ENCODE results near the gene TNNT1. TPM values are rescaled to one million over a fixed set of nuclear protein-coding genes. Genes with fewer than 3 reads are reported as not detected.

The TNNT1 gene
- polyA plus RNA-seq, 3 donors = 0.90 to 16.5 (median 1.4) TPM

GRCh38 chr19:55147545-55148251, 1.3 kb downstream of the TNNT1 start:
- WGBS, 3 donors = 30 to 39% (median 32%) methylated on average over 8 to 9 of the region's 9 CpGs
- no peak overlapping the region for H3K27ac ChIP-seq (ENCODE audit: low read depth, low read length)

DNA sequence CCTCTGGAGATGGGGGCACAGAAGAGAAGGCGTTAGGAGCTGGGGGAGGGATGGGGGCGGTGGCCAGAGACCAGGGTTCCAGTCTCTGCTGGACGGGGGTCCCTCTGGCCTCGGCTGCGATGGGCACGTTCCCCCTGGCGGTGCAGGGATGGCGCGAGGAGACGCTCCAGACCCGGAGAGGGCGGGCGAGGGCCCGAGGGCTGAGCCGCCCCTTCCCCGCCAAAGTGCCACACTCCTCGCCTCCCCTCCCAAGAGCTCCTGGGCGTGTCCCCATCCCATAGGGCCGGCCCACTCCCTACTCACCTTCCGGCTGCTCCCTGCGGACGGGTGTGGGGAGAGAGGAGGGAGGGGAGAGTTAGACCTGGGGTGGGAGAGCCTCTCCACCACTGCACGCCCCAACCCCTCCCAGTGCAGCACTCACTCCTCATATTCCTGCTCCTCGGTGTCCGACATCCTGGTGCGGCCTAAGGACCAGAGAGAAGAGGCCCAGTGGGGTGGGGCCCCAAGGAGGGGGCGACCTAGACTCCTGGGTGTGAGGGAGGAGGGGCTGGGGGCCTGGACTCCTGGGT, 2.2 kb downstream of the TNNT1 start:
- no peak overlapping the region for H3K27ac ChIP-seq (ENCODE audit: low read depth, low read length)
- 0 to 5% (median 3%) methylated on average over 20 to 27 of the region's 27 CpGs for WGBS, 3 donors

DNA sequence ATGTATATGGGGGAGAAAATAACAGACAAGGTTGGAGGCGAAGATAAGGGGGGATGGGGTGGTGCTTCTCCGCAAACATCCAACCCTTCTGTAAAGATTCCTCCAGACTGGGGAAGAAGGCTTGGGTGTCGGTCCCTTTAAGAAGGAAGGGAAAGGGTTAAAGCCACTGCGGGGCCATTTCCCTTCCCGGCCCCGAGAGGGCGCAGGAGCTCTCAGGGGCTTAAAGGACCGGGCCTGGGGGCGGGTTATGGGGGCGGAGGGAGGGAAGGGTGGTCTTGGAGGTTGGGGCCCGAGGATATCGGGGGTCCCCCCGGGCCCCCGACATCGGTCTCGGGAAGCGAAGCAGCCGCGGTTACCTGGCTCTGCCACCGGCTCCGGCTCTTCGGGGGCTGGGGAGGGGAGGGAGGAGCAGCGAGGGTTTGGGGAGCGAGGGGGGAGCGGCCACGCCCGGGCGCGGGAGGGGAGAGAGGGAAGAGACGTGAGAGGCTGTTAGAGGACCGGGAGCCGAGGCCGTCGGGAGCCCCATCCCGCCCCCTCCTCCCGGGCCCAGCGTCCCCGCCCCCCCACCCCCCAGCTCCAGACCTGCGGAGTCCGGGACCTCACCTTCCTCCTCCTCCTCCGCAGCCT, 2.8 kb downstream of the TNNT1 start:
- 0 to 2% (median 1%) methylated on average over 15 to 32 of the region's 41 CpGs for WGBS, 3 donors
- H3K27ac ChIP-seq (ENCODE audit: low read depth, low read length) = no peak overlapping the region

- WGBS, 3 donors = 13 to 18% (median 18%) methylated on average over 3 of the region's 3 CpGs
- no peak overlapping the region for H3K27ac ChIP-seq (ENCODE audit: low read depth, low read length)
Observed at GRCh38 chr19:55145232-55145631, 3.8 kb downstream of the TNNT1 start.

GRCh38 chr19:55141696-55142095, 7.3 kb downstream of the TNNT1 start:
- WGBS, 3 donors = 22 to 28% (median 23%) methylated on average over 21 of the region's 21 CpGs
- H3K27ac ChIP-seq (ENCODE audit: low read depth, low read length) = no peak overlapping the region

DNA sequence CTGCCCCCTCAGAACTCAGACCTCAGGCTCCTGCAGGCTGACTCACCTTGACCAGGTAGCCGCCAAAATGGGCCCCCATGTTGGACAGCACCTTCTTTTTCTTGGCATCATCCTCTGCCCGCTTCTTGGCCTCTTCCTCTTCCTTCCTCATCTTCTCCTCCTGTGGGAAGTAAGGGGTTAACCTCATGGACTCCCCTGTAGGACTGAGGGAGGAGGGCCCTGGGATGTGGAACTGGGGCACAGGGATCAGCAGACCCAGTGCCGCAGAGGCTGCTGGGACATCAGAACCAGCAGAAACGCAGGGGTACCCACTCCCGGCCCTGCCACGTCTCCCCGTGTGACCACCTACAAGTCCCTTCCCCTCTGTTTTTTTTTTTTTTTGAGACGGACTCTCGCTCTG, 11.1 kb downstream of the TNNT1 start:
- 44 to 51% (median 48%) methylated on average over 7 to 9 of the region's 9 CpGs for WGBS, 3 donors

GRCh38 chr19:55136399-55137102, 12.5 kb downstream of the TNNT1 start:
- 63 to 83% (median 78%) methylated on average over 17 of the region's 17 CpGs for WGBS, 3 donors
- H3K27ac ChIP-seq (ENCODE audit: low read depth, low read length) = no peak overlapping the region

More for the DNA sequence above, 11.1 kb downstream of the TNNT1 start:
- H3K27ac ChIP-seq (ENCODE audit: low read depth, low read length) = no peak overlapping the region

DNA sequence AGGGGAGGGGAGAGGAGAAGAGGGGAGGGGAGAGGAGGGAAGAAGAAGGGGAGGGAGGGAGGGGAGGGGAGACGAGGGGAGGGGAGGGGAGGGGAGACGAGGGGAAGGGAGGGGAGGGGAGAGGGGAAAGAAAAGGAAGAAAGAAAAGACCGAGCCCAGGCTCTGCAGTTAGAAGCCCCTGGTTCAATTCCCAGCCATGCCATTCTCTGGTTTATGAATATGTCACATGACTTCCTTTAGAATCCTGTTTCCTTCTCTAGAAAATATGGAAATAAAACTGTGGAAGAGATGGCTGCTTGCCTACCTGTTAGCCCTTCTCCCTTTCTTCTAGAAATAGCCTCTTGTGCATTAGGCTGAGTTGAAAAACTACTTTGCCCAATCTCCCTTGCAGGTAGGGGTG, 14.3 kb downstream of the TNNT1 start:
- WGBS, 3 donors = 16 to 19% (median 17%) methylated on average over 1 to 2 of the region's 3 CpGs
- no peak overlapping the region for H3K27ac ChIP-seq (ENCODE audit: low read depth, low read length)

- no peak overlapping the region for H3K27ac ChIP-seq (ENCODE audit: low read depth, low read length)
- WGBS, 3 donors = 53 to 65% (median 65%) methylated on average over 20 to 25 of the region's 25 CpGs
Observed at GRCh38 chr19:55133639-55134444, 15.2 kb downstream of the TNNT1 start.

GRCh38 chr19:55132453-55133129, 16.4 kb downstream of the TNNT1 start:
- no peak overlapping the region for H3K27ac ChIP-seq (ENCODE audit: low read depth, low read length)
- 45 to 50% (median 46%) methylated on average over 14 of the region's 14 CpGs for WGBS, 3 donors

GRCh38 chr19:55131421-55131820, 17.6 kb downstream of the TNNT1 start:
- H3K27ac ChIP-seq (ENCODE audit: low read depth, low read length) = no peak overlapping the region
- 77 to 89% (median 85%) methylated on average over 16 of the region's 16 CpGs for WGBS, 3 donors

- no peak overlapping the region for H3K27ac ChIP-seq (ENCODE audit: low read depth, low read length)
- 68 to 81% (median 76%) methylated on average over 14 of the region's 14 CpGs for WGBS, 3 donors
Observed at GRCh38 chr19:55119053-55119452, 30.0 kb downstream of the TNNT1 start.

DNA sequence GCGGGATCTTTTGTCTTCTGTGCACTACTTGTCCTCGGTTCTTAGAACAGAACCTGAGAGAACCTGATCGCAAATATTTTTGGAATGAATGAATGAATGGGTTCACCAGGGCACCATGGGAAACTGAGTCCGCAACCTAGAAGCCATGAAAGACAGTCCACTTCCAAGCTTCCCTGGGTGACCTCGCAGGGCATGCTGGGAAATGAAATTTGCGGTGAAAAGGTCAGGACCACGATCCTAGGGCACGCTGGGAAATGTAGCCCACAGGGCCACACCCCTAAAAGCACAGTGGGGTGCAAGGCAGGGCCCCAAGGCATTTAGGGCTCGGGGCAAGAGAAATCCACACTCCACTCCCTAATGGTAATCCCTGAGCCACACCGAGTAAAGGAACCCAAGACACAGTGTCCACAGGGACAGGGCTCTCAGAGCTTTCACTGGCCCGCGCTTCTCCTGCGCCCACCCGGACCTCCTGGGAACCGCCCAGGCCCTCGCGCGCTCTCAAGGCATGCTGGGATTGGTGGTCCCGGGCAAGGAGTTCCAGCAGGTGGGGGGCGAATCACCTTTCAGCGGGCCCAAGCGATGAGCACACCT, 30.5 kb downstream of the TNNT1 start:
- no peak overlapping the region for H3K27ac ChIP-seq (ENCODE audit: low read depth, low read length)

GRCh38 chr19:55117663-55118391, 31.2 kb downstream of the TNNT1 start:
- no peak overlapping the region for H3K27ac ChIP-seq (ENCODE audit: low read depth, low read length)
- 0 to 1% (median 1%) methylated on average over 36 to 44 of the region's 44 CpGs for WGBS, 3 donors

More for the DNA sequence above, 30.5 kb downstream of the TNNT1 start:
- WGBS, 3 donors = 18 to 27% (median 21%) methylated on average over 22 of the region's 22 CpGs

DNA sequence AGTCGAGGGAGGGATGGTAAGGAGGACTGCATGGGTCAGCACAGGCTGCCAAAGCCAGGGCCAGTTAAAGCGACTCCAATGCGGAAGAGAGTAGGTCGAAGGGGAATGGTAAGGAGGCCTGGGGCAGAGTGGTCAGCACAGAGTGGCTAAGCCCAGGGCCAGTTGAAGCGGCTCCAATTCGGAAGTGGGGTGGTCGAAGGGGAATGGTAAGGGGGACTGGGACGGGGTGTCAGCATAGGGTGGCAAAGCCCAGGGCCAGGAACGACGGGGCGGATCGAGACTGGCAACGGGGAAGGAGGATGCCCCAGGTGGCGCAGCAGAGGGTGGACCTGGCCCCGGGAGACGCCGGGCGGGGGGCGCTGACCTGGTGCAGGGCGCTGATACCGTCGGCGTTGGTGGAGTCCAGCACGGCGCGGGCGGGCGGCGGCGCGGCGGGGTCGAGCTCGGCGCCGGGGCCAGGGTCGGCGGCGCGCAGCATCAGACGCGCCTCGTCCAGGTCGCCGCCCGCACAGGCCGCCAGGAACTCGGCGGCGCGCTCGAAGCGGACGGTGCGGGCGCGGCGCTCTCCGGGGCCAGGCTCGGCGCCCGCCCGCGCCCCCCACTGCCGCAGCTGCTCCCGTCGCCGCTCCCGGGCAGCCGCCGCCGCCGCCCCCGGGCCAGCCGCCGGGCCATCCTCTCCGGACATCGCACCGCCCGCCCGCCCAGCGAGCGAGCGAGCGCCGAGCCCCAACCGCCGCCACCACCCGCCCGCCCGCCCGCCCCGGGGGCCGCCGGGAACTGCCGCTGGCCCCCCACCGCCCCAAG, 31.9 kb downstream of the TNNT1 start, which contains the start of gene PPP1R12C:
PPP1R12C (minus strand) TSS at position 779 of the 804 bp plus-strand sequence; CDS start at position 685, 94 bp downstream.
- H3K27ac ChIP-seq (ENCODE audit: low read depth, low read length) = no peak within 1 kb of the TSS

More for the DNA sequence above, 31.9 kb downstream of the TNNT1 start, which contains the start of gene PPP1R12C:
- WGBS, 3 donors = 0 to 1% (median 0%) methylated on average over 46 to 97 of the region's 97 CpGs
